ENCODE data around the gene ZNF519.

Gene ZNF519

DNA sequence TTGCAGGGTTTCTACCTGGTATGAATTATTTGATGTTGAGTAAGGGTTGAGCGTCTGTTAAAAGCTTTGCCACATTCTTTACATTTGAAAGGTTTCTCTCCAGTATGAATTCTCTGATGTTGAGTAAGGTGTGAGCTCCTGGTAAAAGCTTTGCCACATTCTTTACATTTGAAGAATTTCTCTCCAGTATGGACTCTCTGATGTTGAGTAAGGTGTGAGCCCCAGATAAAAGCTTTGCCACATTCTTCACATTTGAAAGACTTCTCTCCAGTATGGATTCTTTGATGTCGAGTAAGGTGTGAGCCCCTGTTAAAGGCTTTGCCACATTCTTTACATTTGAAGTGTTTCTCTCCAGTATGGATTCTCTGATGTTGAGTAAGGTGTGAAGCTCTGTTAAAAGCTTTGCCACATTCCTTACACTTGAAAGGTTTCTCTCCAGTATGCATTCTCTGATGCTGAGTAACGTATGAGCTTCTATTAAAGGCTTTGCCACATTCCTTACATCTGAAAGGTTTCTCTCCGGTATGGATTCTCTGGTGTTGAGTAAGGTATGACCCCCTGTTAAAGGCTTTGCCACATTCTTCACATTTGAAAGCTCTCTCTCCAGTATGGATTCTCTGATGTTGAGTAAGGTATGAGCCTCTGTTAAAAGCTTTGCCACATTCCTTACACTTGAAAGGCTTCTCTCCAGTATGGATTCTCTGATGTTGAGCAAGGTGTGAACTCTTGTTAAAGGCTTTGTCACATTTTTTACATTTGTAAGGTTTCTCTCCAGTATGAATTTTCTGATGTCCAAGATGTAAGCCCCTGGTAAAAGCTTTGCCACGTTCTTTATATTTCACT is 27.1 kb downstream of the ZNF519 start:
- DNase-seq (ENCODE audit: low read depth) = no peak
- no peak overlapping the region for H3K4me3 ChIP-seq (ENCODE audit: low read depth, low read length)

DNA sequence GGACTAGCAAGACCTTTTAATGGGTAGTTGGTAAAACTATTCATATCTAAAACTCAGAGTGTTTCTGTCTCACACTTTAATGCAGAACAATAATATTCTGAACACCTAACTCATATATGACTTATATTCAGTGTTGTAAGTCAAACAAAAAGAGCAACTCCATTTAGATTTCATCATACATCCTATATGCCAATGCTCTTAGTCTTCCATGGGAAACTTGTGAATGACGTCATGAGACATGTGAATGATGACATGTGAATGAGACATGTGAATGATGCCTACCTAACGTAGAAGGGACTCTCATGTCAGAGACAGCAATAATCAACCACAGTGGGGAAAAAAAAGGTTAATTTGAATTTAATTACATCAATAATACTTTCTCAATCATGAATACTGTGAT is 28.0 kb downstream of the ZNF519 start:
- no peak for DNase-seq (ENCODE audit: low read depth)
- H3K4me3 ChIP-seq (ENCODE audit: low read depth, low read length) = no peak overlapping the region

DNA sequence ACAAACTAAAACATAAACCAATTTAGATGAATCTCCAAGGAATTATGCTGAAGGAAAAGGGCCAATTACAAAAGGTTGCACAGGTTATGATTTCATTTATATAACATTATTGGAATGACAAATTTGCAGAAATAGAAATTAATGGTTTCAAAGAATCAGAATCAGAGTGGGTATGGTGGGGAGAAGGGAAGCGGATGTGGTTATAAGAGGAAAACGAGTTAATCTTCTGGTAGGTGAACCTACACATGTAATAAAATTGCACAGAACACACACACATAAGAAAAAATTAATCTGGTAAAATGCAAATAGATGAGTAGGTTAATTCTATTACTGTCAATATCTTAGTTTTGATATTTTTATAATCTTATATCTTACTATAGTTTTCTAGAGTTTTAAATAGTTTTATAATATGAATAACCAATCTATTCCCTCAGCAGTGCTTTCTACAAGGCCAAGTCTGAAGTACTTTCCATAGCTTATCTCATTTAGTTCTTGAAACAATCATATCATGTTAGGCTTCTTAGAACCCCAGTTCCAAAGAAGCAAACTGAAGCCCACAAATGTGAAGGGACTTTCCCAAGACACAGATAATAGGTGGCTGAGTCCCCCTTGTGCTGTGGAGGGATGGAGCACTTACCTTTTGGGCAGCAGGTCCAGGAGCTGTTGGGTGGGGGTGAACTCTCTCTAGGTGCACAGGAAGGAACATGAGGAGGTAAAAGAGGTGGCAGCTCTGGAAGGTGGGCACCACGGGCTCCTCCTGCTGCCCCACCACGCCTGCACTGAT is 31.5 kb downstream of the ZNF519 start:
- no peak for DNase-seq (ENCODE audit: low read depth)
- no peak overlapping the region for H3K4me3 ChIP-seq (ENCODE audit: low read depth, low read length)

DNA sequence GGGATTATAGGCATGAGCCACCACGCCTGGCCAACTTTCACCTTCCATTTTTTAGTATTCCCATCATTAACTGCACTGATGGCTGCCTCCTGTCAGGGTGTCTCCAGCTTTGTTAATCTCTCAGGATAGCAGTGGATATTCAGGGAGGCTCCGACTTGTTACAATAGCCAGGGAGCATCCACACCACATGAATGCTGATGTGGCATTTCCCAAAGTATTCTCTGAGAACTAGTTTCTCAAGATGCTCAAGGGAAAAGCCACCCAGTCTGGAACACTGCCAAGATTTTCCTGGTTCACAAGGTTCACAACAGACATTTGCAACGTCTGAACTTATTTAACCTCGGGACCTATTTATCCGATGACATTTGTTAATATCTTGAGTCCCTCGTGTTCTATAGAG is 33.8 kb downstream of the ZNF519 start:
- no peak overlapping the region for H3K4me3 ChIP-seq (ENCODE audit: low read depth, low read length)
- no peak for DNase-seq (ENCODE audit: low read depth)

DNA sequence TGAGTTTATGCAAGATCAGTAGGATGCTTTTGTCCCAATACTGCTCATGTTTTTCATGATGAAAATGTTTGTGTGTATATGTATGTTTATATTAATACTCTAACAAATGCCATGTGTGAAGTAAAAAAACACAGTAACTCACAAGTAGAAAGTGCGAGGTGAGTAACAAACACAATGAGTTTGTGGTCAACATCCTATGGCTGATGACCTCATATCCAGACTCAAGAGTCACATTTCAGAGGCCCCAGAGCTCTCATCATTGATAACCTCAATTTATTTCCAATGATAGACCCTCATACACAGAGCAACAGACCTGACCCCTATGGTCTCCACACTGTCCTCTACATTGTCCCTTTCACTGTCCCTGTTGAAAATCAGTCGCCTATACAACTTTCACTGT is 34.5 kb downstream of the ZNF519 start:
- no peak for DNase-seq (ENCODE audit: low read depth)
- H3K4me3 ChIP-seq (ENCODE audit: low read depth, low read length) = no peak overlapping the region

DNA sequence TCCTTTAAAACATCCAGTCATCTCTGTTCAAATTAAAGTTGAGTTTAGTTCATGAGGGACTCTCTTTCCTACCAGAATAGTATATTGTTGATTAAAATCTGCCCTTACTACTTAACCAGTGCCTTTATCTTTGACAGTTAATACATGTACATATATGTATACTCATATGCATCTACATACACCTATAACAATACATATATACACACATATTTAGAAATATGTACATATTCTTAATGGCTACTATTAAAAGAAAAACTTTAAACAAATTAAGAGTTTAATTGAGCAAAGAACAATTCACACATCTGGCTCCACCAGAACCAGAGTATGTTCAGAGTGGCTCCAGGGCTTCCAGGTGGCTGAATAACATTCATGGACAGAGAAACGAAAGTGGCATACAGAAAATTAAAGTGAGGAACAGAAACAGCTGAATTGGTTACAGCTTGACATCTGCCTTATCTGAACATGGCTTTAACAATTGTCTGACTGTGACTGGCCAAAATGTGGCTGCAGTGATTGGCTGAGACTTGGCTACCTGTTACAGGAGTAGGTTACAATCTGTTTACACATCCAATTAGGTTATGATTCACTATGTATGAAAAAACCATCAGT is 38.8 kb downstream of the ZNF519 start:
- no peak overlapping the region for H3K4me3 ChIP-seq (ENCODE audit: low read depth, low read length)
- DNase-seq (ENCODE audit: low read depth) = no peak

DNA sequence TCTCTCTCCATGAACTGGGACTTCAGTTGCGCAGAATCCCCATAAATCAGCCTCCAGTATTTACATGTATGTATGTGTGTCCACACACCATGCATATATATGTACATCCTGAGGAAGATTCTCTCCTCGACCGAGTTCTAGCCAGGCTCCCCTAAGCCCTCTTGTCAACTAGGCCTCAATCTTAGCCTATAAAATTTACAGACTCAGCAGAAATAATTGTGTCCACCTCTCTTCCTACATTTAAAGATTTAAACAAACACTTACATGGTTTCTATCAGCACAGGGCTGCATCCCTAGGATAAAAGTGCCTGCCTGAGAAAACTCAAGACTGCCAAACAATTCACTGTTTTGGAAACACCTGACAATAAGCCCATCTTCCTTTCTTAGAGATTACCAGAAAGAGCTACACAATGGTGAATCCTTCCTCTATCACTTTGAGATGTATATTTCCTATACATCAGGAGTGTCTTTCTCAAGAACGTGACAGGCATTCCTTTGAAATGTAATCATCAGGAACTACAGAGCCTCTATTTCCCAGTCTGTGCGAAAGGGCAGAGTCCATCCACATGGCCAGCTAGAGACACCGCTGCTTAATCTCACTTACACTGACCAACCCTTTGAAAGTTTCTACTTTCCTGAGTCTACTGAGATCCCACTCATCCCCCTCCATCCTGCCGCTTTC is 39.5 kb downstream of the ZNF519 start:
- H3K4me3 ChIP-seq (ENCODE audit: low read depth, low read length) = no peak overlapping the region
- DNase-seq (ENCODE audit: low read depth) = no peak

DNA sequence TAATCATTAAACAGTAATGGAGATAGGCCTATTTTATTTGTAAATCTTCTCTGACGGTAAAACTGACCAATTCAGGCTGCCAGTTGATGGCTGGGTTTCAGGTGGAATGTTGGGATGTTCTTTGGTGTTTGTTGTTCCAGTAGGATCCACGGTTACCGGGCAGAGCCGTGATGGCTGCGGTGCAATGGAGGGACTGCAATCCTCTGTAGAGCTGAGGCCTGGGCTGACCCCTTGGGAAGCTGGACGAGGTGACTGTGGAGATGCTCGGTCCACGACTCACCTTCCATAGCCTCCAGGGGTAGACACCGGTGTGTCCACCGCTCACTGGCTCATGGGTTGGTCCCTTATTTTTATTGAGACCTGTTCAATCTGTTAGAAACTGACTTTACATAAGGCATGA is 42.5 kb downstream of the ZNF519 start:
- no peak for DNase-seq (ENCODE audit: low read depth)
- no peak overlapping the region for H3K4me3 ChIP-seq (ENCODE audit: low read depth, low read length)

DNA sequence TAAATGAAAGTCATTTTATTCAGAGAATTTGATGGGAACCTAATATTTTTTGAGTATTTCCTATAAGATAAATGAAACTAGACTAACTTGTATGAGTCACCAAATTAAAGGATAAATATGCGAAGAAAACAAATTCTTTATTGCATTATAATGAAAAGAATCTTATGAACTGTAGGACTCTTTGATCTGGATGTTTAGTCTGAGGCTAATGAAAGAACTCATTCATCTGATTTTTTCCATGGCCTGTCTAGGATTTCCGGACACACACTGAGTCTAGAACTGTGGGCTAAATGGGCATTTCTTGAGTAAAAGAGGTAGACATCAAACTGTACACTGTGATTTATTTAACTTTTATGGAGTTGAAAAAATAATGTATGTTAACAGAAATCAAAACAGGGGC is 43.0 kb downstream of the ZNF519 start:
- no peak for DNase-seq (ENCODE audit: low read depth)
- H3K4me3 ChIP-seq (ENCODE audit: low read depth, low read length) = no peak overlapping the region

DNA sequence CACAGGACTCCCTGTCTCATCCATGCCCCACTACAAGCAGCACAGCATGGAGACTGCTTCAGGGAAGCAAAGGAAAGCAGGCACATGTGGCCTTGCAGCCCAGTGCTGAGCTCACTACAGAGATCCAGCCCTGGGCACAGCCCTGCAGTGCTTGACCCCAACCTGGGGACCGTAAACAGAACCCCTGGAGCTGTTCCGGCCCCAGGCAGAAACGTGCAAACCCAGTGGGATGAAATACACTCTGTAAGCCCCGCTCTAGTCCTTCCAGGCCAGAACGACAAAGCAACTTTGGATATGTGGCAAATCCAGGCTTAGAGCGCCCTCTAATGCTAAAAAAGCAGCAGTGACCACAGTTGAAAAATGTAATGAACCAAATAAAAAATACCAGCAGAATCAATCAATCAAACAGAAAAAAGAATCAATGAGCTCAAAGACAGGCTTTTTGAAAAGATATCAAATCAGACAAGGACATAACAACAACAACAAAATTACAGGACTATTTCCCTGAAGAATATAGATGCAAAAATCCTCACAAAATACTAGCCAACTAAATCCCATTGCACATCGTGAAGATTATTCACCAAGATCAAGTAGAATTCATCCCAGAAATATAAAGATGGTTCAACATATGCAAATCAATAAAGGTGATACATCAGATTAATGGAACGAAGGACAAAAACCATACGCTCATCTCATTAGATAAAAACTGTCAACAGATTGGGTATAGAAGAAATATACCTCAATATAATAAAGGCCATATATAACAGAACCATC is 45.6 kb downstream of the ZNF519 start:
- no peak overlapping the region for H3K4me3 ChIP-seq (ENCODE audit: low read depth, low read length)
- peak; percentile 4 for DNase-seq (ENCODE audit: low read depth)

DNA sequence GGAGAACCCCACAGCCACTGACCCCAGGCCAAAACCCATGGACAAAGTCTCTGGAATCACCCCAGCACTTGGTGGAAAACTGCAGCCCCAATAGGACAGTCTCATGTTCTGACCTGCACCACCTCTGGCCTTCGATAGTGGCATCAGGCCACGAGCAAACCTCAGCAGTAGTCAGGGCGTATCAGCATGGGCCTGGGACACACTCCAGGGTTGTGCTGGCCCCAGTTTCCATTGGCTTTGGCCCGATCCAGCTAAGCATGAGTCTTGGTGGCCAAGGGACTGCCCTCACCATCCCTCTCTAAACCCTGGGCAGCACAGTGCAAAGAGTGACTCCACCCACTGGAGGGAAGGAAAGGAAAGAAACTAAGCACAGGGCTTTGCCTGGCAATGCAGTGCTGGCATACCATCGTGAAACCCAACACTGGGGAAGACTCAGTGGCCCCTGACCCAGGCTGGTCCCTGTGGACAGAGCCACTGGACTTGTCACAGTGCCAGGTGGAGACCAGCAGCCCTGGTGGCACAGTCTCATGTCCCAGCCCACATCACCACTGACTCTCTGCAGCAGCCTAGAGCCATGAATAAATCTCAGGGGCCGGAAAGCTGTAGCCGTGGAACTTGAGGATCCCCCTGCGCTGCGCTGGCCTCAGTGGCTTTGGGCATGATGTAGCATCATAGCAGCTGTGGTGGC is 46.3 kb downstream of the ZNF519 start:
- no peak overlapping the region for H3K4me3 ChIP-seq (ENCODE audit: low read depth, low read length)
- no peak for DNase-seq (ENCODE audit: low read depth)

DNA sequence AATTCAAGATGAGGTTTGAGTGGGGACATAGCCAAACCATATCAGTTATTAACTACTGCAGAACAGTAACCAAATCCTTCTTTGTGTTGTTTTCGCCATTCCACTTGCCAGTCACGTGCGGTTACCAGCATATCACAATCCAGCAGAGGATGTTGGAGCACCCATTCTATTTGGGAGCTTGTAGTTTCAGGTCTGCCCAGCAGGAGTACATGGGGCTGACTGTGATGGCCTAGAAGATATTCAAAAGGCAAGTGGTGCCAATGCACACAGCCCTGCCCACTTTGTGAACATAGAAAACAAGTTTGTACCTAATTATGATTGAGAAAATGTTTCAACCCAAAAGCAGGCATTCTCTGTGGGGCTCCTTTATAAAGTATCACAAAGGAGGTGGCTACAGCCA is 57.0 kb downstream of the ZNF519 start:
- no peak overlapping the region for H3K4me3 ChIP-seq (ENCODE audit: low read depth, low read length)
- DNase-seq (ENCODE audit: low read depth) = no peak

DNA sequence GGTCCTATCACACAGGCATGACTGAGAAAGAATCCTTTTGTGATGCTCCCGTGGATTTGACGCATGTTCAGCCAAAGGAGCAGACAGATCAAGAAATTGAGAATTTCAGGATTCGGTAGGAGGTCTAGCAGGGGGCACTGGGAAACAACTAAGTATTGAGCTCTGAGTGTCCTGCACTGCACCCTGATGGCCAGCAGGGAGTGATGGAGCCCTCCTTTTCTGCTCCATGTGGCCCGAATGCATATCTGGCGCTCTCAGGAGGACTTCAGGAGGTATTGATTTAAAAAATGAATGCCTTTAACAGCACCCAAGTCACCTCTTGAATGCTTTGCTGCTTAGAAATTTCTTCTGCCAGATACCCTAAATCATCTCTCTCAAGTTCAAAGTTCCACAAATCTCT is 58.0 kb downstream of the ZNF519 start:
- no peak overlapping the region for H3K4me3 ChIP-seq (ENCODE audit: low read depth, low read length)
- no peak for DNase-seq (ENCODE audit: low read depth)

DNA sequence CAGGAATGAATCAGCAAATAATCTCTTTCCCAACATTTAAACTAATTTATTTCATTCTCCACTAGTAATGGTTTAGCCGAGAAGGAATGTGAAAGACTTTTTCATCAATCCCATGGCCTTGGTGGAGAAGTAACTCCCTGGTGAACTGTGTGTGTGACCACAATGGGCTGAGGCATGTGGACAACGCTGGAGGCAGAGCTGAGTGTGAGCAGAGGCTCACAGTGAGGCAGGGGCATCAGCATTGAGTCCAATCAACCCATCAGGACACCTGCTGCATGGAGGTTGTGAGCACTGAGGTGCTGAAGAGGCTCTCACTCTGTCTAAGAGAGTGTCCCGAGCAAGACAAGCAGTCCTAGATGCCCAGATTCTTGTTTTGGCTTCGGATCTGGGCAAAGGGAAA is 78.6 kb downstream of the ZNF519 start:
- DNase-seq (ENCODE audit: low read depth) = no peak
- no peak overlapping the region for H3K4me3 ChIP-seq (ENCODE audit: low read depth, low read length)

Data from skeletal muscle cell (primary cell).